ENCODE data around the gene CDIPT.
A peak's percentile ranks its signal among the peaks of the same experiment; 100 is the strongest.
"Not testable (repeated sequence)": the region's sequence is repeated elsewhere in the genome, so short reads cannot be mapped to it uniquely, and the experiment has no call there.

The CDIPT gene

DNA sequence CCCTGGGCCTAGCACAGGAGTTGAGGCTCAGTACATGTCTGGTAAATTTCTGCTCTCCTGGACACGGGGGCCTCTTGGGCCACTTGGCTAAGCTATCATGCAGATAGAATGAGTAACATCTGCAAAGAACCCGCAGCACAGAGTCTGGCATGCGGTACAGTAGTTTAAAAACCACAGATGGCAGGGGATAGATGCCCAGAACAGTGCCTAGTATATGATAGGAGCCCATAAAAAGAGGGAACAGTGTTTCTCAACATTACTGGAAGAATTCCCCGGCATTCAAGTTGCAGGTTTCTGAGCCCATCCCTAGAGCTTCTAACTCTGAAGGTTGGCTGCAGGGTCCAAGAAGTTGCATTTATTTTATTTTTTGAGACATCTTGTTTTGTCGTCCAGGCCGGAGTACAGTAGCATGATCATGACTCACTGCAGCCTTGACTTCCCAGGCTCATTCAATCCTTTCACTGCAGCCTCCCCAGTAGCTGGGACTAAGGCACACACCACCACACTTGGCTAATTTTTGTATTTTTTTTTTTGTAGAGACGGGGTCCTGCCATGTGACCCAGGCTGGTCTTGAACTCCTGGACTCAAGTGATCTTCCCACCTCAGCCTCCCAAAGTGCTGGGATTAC is 5.8 kb downstream of the CDIPT start:
- DNase-seq, result peak in 1 of 2 experiments; percentile 58

DNA sequence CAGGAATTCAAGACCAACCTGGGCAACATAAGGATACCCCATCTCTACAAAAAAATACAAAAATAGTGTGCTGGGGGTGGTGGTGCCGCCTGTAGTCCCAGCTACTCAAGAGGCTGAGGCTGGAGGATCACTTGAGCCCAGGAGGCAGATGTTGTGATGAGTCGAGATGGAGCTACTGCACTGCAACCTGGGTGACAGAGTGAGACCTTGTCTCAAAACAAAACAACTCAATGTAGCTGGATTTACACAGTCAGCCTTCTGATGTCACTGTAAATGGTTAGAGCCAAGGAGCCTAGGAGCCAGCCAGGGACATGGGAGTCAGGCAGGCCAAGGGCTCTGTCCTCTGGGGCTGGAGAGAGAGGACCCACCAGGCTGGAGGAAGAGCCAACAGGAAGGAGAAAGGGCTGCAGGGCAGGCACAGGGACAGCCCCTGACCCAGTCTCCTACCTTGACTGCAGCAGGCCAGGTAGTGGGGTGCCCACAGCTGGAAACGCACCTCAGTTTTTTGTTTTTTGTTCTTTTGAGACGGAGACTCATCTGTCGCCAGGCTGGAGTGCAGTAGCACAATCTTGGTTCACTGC is 8.4 kb downstream of the CDIPT start:
- DNase-seq, result no peak

DNA sequence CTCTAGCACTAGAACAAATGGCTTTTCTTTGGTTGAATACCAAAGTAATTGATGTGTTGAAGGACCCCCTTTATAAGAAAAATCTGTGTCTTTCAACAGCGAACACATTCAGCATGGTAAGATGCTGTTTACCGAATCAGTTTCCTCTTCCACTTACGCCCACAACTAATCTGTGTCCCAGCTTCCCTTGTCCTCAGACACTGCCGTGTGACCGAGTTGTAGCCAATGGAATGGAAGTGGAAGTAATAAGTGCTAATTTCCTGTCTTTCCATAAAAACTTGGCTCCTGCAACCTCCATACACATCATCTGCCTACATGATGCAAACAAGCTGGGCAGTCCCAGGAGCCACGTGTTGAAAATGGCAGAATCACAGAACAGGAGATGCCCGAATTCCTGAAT is 10.4 kb downstream of the CDIPT start:
- DNase-seq, result peak in 1 of 2 experiments; percentile 13

DNA sequence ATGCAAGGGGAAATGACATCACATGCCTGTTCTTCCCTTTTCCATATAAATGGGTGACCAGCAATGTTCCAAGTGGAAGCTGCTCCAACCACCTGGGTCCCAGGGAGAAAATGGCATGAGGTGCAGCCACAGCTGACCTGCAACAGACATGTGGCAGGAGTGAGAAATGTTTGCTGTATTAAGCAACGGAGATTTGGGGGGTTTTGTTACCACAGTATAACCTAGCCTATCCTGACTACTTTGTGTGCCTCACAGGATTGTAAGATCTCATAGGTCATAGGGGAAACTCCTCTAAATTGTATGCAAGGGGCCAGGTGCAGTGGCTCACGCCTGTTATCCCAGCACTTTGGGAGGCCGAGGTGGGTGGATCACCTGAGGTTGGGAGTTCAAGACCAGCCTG is 12.0 kb downstream of the CDIPT start:
- DNase-seq, result no peak

DNA sequence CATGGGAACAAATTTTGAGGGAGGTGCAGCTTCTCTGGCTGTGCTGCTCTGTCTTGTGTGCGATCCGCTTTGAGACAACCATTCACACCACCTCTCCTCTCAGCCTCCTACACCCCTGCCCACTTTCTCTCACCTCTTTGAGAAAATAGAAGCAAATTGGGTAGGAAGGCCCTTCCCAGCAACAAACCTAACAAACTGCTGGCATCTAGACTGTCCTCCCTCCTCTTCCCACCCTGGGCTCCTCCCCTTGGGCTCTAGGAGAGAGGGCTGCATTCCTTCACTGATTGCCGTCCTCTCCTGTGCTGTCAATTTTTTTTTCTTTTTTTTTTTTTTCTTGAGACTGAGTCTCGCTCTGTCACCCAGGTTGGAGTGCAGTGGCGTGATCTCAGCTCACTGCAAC is 13.5 kb downstream of the CDIPT start:
- DNase-seq, result no peak

DNA sequence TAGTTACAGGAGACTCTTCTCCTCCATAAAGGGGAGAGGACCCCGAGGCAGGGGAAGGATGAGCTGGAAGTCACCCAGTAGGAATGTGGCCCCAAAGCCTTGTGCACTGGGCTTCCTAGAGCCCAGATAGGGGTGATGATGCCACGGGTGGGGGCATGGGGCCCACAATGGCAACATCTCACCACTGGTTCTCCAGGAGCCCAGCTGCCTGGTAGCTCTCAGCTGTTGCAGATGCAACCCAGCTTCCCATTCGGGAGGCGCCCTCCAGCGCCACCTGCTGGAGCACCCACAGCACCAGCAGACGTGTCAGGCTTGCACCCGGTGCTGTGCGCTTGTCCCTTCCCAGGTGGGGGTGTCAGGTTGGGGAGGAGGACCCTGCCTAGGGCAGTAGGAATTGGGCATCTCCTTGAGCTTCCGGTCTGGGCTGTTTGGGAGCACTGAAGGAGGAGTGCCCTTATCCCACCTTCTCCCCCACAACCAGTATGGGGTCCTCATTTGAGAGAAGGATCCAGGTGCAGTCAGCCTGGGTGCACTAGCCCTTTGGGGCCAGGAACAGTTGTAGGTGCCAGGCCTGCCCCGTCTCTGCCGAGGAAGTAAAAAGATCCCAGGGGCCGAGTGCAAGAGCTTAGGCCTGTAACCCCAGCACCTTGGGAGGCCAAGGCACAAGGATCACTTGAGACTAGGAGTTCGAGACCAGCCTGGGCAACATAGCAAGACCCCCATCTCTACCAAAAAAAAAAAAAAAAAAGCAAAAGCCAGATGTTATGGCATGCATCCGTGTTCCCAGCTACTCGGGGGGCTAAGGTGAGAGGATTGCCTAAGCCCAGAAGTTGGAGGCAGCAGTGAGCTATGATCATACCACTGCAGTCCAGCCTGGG is 14.4 kb downstream of the CDIPT start:
- peak; percentile 27 to 57 for DNase-seq

DNA sequence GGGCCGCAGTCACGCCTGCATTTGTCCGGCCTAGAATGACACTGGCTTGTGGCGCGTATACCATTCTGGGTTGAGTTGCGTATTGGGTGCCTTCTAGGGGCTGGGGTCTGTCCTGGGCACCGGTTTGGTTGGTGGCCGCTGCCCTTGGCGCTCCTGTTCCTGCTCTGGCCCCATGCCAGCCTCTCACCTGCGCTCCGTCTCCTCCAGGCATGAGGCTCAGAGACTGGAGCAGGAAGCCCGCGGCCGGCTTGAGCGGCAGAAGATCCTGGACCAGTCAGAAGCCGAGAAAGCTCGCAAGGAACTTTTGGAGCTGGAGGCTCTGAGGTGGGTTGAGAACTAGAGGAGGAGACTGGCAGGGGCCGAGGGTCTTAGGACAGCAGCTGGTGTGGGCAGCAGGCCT is 17.4 kb downstream of the CDIPT start:
- DNase-seq, result no peak

DNA sequence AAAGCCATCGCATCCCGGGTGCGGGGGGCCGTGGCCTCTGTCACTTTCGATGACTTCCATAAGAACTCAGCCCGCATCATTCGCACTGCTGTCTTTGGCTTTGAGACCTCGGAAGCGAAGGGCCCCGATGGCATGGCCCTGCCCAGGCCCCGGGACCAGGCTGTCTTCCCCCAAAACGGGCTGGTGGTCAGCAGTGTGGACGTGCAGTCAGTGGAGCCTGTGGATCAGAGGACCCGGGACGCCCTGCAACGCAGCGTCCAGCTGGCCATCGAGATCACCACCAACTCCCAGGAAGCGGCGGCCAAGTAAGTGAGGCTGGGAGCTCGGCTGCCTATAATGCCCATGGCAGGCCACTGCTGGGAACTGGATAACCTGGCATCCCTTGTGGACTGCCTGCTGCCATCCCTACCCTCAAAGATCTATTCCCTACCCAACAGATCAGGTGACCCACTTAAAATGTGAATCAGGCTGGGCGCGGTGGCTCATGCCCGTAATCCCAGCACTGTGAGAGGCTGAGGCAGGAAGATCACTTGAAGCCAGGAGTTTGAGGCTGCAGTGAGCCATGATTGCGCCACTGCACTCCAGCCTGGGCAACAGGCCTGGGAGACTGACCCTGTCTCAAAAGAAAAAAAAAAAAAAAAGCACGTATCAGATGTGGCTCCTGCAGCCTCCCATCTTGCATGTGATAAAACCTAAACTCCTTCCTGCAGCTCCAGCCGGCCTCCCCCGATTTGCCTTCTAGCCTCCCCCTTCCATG is 18.3 kb downstream of the CDIPT start:
- DNase-seq, result no peak

DNA sequence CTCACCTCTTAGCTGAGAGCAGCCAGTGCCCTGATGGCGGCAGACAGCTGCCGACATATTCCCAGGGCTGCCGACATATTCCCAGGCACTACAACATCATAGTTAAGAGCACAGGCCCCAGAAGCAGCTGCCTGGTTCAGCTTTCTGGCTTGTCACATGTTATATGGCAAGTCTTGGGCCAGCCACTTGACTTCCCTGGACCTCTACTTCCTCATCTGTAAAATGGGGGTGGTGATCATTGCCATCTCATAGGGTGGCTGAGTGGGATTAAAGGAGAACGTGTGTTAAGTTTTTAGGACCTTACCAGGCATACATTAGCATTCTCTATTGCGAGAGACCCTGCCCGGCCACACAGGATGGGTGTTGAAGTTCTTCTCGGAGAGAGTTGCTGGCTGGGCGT is 19.1 kb downstream of the CDIPT start:
- no peak for DNase-seq

DNA sequence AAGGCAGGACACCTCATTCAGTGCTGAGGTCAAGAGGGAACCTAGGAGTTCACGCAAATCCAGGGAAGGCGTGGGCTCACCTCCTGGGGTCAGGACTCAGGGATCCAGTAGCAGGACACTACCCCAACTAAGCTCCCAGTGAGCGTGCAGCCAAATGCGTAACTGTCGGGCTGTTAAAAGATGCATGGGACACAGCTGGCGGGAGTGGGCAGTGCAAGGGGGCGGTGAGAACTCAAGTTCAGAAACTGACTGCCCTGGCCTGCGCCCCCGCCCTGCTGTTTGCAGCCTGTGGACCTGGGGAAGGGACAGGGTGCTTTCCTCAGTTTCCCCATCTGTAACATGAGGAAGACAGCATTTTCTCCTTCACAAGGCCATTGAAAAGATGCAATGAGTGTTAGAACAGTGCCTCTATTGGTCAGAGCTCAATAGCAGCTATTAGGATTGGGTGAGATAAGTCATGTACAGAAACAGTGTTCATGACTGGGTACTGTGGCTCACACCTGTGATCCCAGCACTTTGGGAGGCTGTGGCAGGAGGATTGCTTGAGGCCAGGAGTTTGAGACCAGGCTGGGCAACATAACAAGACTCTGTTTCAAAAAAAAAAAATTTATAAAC is 20.2 kb downstream of the CDIPT start:
- no peak for DNase-seq

DNA sequence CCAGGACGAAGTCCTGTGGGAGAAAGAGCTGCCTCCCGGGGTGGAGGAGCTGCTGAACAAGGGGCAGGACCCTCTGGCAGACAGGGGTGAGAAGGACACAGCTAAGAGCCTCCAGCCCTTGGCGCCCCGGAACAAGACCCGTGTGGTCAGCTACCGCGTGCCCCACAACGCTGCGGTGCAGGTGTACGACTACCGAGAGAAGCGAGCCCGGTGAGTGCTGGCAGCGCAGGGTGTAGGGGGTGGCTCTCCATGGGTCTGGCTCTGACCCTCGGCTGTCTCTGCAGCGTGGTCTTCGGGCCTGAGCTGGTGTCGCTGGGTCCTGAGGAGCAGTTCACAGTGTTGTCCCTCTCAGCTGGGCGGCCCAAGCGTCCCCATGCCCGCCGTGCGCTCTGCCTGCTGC is 21.4 kb downstream of the CDIPT start:
- no peak for DNase-seq

DNA sequence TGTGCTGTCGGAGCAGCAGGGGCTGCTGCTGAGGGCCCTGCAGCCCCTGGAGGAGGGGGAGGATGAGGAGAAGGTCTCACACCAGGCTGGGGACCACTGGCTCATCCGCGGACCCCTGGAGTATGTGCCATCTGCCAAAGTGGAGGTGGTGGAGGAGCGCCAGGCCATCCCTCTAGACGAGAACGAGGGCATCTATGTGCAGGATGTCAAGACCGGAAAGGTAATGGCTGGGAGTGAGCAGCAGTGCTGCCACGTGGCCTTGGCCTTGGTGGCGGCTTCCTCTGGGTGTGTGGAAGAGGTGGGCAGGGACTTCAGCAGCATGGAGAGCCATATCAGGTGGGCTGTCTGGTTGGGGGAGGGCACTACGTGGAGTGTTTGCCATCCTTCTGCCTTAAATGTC is 22.8 kb downstream of the CDIPT start:
- no peak for DNase-seq

DNA sequence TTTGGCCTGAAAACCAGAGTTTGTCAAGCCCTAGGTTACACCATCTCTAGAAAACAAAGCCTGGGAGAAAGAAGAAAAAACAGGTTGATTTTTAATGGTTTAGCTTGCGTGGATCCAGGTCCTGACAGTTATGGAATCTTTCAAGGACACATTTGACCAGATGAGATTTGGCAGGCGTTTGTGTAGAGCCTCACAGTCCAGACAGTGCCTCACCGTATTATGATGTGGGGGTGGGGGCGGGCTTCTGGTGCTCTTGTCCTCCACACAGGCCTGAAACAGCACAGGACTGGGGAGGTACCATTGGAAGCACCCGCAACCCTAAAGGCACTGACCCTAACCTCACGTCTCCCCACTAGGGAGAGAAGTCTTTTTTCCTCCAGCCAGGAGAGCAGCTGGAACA is 23.2 kb downstream of the CDIPT start:
- no peak for DNase-seq

DNA sequence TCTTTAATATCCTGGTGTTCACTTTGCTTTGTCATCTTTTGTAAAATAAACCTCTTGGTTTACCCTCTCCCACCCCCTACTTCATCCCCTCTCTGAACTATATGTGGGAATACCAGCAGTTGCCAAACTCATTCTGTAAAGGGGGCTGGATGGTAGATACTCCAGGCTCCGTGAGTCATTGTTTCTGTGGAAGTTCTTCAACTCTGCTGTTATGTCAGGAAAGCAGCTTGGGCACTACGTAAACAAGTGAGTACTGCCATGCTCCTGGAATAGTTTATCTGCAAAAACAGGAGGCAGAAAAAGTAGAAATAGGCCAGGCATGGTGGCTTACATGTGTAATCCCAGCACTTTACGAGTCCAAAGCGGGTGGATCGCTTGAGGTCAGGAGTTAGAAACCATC is 25.2 kb downstream of the CDIPT start:
- DNase-seq, result no peak

DNA sequence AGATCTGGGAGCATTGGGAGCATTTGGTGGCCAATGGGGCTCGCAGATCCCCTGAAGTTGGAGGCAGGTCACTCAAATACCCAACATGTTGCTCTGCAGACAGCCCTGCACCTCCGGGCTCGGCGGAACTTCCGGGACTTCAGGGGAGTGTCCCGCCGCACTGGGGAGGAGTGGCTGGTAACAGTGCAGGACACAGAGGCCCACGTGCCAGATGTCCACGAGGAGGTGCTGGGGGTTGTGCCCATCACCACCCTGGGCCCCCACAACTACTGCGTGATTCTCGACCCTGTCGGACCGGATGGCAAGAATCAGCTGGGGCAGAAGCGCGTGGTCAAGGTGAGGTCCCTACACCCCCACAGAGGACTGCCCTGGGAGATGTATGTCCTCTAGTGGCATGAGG is 26.4 kb downstream of the CDIPT start:
- no peak for DNase-seq

DNA sequence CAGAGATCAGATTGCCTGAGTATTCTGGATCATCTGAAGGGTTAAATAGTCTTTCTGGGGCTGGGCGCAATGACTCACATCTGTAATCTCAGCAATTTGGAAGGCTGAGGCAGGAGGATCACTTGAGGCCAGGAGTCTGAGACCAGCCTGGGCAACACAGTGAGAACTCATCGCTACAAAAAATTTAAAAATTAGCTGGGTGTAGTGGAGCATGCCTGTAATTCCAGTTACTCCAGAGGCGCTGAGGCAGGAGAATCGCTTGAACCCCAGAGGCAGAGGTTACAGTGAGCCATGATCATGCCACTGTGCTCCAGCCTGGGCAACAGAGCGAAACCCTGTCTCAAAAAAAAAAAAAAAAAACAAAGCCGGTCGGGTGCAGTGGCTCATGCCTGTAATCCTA is 27.1 kb downstream of the CDIPT start:
- no peak for DNase-seq

DNA sequence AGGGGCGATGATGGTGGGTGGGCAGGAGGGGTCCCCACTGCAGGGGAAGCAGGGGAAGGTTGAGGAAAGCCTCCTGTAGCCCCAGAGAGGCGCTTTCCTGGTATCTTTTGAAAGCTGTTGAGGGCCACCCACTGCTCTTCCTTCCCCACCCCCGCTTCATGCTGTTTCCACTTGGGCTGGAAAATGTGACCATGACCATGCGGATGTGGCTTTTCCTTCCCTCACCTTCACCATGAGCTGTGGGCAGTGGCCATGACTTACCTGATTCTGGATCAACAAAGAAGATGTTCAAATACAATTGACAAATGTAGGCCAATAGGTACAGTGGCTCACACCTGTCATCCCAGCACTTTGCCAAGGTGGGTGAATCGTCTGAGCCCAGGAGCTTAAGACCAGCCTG is 28.9 kb downstream of the CDIPT start:
- DNase-seq, result no peak

DNA sequence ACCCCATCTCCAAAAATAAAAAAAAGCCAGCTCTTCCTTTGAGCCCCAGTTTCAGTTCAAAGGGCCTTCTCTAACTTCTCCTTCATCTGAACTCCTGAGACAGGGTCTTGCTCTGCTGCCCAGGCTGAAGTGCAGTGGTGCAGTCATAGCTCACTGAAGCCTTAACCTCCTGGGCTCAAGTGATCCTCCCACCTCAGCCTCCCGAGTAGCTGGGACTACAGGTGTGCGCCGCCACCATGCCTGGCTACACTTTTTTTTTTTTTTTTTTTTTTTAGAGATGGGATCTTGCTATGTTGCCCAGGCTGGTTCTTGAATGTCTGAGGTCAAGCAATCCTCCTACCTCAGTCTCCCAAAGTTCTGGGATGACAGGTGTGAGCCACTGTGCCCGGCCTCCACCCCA is 29.8 kb downstream of the CDIPT start:
- DNase-seq, result not testable (repeated sequence)

DNA sequence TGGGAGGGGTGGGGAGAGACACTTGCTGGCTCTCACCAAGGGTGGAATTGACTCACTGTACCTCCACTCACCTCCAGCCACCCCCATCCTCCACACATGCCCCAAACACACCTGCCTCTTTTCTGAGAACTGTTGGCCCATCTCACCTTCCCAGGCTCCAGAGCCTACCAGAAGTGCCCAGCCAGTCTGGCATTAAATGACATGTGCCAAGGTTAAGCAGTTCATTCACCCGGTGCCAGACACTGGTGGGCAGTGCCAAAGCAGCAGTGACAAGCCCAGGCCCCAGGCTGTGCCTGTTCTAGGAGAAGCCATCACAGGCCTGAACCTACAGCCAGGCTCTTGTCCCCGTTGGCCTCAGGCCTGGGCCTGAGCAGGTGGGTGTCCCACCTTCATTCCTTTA is 31.5 kb downstream of the CDIPT start:
- DNase-seq, result no peak

DNA sequence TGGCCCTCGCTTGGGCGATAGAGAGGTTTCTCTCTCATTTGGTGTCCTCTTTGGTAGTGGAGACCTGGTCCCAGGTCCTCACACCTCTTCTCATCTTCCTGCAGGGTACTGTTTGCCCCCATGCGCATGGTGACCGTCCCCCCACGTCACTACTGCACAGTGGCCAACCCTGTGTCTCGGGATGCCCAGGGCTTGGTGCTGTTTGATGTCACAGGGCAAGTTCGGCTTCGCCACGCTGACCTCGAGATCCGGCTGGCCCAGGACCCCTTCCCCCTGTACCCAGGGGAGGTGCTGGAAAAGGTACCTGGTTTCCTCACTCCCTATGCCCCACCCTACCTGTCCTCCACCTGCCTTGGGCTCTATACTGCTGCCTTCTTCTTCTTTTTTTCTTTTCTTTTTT is 32.3 kb downstream of the CDIPT start:
- no peak for DNase-seq

DNA sequence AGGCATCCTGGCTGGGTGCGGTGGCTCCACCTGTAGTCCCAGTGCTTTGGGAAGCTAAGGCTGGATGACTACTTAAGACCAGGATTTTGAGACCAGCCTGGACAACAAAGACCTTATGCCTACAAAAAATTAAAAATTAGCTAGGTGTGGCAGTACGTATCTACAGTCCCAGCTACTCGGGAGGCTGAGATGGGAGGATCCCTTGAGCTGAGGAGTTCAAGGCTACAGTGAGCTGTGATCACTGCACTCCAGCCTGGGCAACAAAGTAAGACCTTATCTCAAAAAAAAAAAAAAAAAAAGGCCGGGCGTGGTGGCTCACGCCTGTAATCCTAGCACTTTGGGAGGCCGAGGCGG is 36.7 kb downstream of the CDIPT start:
- no peak for DNase-seq

DNA sequence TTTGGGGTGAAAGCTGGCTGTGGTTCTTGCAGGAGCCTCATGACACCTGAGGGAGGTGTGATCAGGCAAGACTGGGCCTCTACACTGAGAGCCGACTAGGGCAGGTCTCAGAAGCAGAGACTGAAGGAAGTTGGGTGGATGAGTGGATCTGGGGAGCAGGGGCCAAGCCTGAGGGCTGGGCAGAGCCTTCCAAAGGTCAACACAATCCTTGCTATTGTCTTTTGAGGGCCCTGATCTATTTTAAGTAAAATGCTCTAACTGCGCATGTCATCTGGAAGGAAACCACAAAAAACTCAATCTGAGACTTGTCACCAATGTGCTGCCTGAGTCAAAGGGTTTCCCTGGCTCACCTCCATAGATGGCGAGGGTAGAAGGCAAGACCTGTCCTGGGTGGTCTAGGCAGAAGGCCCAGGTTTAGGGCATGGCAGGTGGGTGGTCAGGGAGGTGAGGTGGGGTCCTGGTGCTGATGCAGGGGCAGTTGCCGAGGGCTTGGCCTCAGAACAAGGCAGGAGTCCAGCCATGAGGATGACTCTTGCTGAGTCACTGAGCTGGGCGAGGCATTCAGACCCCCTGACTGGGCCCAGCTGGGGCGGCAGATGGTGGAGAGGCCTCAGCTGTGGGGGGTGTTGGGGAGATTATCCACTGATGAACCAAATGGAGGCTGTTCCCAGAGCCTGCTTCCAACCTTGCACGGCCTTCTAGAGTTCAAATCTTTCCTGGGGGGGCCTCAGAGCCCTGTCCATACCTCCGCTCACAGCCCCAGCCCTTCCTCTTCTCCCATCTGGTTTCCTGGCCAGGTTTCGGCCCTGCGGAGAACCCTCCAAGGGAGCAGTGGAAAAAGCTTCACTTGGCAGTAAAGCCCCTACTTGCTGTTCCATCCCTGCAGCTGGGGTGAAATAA is 37.6 kb downstream of the CDIPT start:
- peak; percentile 81 to 96 for DNase-seq

Measured in NCI-H446 (cell line).